Measurements from ENCODE around the gene G3BP1.
"Not testable (repeated sequence)": the region's sequence is repeated elsewhere in the genome, so short reads cannot be mapped to it uniquely, and the experiment has no call there.

The G3BP1 gene

DNA sequence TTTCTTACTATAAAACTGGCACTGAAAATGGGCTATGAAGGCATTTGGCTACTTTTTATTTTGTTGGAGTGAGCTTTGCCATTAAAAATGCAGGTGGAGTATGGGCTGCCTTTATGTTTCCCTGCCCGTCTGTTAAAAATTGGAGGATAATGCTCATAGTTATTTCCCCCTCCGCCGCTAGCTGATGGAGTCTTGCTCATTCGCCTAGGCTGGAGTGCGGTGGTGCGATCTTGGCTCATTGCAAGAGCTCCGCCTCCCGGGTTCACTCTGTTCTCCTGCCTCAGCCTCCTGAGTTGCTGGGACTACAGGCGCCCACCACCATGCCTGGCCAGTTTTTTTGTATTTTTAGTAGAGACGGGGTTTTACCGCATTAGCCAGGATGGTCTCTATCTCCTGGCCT is 8.6 kb downstream of the G3BP1 start:
- H3K4me2 ChIP-seq, result no peak overlapping the region
- H3K27ac ChIP-seq, result no peak overlapping the region
- H3K27me3 ChIP-seq (ENCODE audit: insufficient read depth, low read depth), result no peaks in the 10 kb centered on the region
- no peak overlapping the region for H3K4me3 ChIP-seq (IDR thresholded peaks at IDR 0.05; ENCODE audit: insufficient read depth, low read depth, low read length)
- peaks cover 62% of the 10 kb centered on the region for H3K4me1 ChIP-seq (ENCODE audit: low read depth, poor library complexity, severe bottlenecking)
- peaks cover 69% of the 10 kb centered on the region for H4K20me1 ChIP-seq (ENCODE audit: insufficient read depth)
- no peak overlapping the region for H3K9ac ChIP-seq
- peaks cover 11% of the 10 kb centered on the region; the same call in 1 of the 2 replicates for H3K36me3 ChIP-seq (ENCODE audit: insufficient read depth)
- peaks cover 100% of the 10 kb centered on the region for H3K79me2 ChIP-seq (ENCODE audit: insufficient read depth, low read depth)
- no peak for TF ChIP-seq CTCF (conservative IDR thresholded peaks at IDR 0.05; ENCODE audit: low read depth, low read length)
- no peak overlapping the region for H2AFZ ChIP-seq (ENCODE audit: low read depth)

- no peak for TF ChIP-seq CTCF (conservative IDR thresholded peaks at IDR 0.05; ENCODE audit: low read depth, low read length)
- H3K4me2 ChIP-seq, result no peak overlapping the region
- peaks cover 64% of the 10 kb centered on the region for H4K20me1 ChIP-seq (ENCODE audit: insufficient read depth)
- peaks cover 55% of the 10 kb centered on the region for H3K4me1 ChIP-seq (ENCODE audit: low read depth, poor library complexity, severe bottlenecking)
- H3K27ac ChIP-seq, result no peak overlapping the region
- peaks cover 7% of the 10 kb centered on the region; the same call in 1 of the 2 replicates for H3K36me3 ChIP-seq (ENCODE audit: insufficient read depth)
- no peak overlapping the region for H2AFZ ChIP-seq (ENCODE audit: low read depth)
- H3K9ac ChIP-seq, result no peak overlapping the region
- H3K79me2 ChIP-seq (ENCODE audit: insufficient read depth, low read depth), result peaks cover 100% of the 10 kb centered on the region
- H3K4me3 ChIP-seq (IDR thresholded peaks at IDR 0.05; ENCODE audit: insufficient read depth, low read depth, low read length), result no peak overlapping the region
- no peaks in the 10 kb centered on the region for H3K27me3 ChIP-seq (ENCODE audit: insufficient read depth, low read depth)
Observed at GRCh38 chr5:151781201-151781600, 9.4 kb downstream of the G3BP1 start.

DNA sequence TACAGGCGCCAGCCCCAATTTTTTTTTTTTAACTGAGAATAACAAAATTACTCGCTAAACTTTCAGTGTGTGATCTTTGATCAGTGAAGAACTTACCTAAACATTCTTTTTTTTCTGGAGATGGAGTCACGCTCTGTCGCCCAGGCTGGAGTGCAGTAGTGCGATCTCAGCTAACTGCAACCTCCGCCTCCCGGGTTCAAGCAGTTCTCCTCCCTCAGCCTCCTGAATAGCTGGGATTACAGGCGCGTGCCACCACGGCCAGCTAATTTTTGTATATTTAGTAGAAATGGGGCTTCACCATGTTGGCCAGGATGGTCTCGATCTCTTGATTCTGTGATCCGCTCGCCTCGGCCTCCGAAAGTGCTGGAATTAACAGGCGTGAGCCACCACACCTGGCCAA is 11.9 kb downstream of the G3BP1 start:
- Histone ChIP-seq H4K20me1 (ENCODE audit: insufficient read depth) (peaks cover 49% of the 10 kb centered on the region), H3K79me2 (ENCODE audit: insufficient read depth, low read depth) (peaks cover 99% of the 10 kb centered on the region), H3K4me1 (ENCODE audit: low read depth, poor library complexity, severe bottlenecking) (peaks cover 34% of the 10 kb centered on the region)
- H2AFZ ChIP-seq (ENCODE audit: low read depth); H3K36me3 ChIP-seq (ENCODE audit: insufficient read depth); H3K4me3 ChIP-seq (IDR thresholded peaks at IDR 0.05; ENCODE audit: insufficient read depth, low read depth, low read length); H3K27ac ChIP-seq; H3K4me2 ChIP-seq; H3K9ac ChIP-seq; H3K27me3 ChIP-seq (ENCODE audit: insufficient read depth, low read depth): not testable (repeated sequence)

DNA sequence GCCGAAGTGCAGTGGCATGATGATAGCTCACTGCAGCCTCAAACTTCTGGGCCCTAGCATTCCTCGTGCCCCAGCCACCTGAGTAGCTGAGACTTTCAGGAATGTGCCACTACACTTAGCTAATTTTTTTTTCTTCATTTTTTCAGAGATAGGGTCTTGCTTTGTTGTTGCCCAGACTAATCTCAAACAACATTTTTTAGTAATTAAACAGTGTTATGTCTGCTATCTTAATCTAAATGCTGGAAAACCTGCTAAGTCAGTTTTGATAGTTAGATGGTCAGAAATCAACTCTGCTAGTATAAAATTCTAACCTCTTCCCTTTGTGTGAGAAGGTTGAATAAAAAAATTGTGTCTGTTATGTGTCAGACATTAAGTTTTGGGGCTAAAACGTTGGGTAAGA is 12.4 kb downstream of the G3BP1 start:
- no peak for TF ChIP-seq CTCF (conservative IDR thresholded peaks at IDR 0.05; ENCODE audit: low read depth, low read length)
- H3K9ac ChIP-seq, result no peak overlapping the region
- H3K4me2 ChIP-seq, result no peak overlapping the region
- H3K79me2 ChIP-seq (ENCODE audit: insufficient read depth, low read depth), result peaks cover 99% of the 10 kb centered on the region
- H3K36me3 ChIP-seq (ENCODE audit: insufficient read depth), result no peaks in the 10 kb centered on the region
- H3K4me1 ChIP-seq (ENCODE audit: low read depth, poor library complexity, severe bottlenecking), result peaks cover 29% of the 10 kb centered on the region
- H4K20me1 ChIP-seq (ENCODE audit: insufficient read depth), result peaks cover 45% of the 10 kb centered on the region
- H2AFZ ChIP-seq (ENCODE audit: low read depth), result no peak overlapping the region
- H3K27ac ChIP-seq, result no peak overlapping the region
- no peaks in the 10 kb centered on the region for H3K27me3 ChIP-seq (ENCODE audit: insufficient read depth, low read depth)
- H3K4me3 ChIP-seq (IDR thresholded peaks at IDR 0.05; ENCODE audit: insufficient read depth, low read depth, low read length), result no peak overlapping the region

DNA sequence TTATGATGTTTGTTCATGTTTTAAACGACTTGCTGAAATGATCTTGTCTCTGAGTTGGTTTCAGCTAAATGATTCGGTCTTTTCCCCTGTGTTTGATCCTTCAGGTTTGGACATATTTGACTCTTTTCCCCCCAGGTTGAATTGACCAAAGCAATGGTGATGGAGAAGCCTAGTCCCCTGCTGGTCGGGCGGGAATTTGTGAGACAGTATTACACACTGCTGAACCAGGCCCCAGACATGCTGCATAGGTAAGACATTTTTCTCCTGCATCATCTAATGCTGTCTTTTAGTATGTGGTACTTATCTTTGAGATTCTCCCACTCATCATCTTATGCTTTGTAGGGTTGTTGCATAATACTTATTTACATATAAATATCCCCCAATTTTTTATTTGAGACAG is 14.7 kb downstream of the G3BP1 start:
- Histone ChIP-seq H3K36me3 (ENCODE audit: insufficient read depth) (peaks cover 7% of the 10 kb centered on the region), H3K27ac (no peak overlapping the region), H3K79me2 (ENCODE audit: insufficient read depth, low read depth) (peaks cover 97% of the 10 kb centered on the region), H3K4me3 (IDR thresholded peaks at IDR 0.05; ENCODE audit: insufficient read depth, low read depth, low read length) (no peak overlapping the region), H3K4me1 (ENCODE audit: low read depth, poor library complexity, severe bottlenecking) (peaks cover 9% of the 10 kb centered on the region), H3K4me2 (no peak overlapping the region), H2AFZ (ENCODE audit: low read depth) (no peak overlapping the region), H3K9ac (no peak overlapping the region), H4K20me1 (ENCODE audit: insufficient read depth) (peaks cover 21% of the 10 kb centered on the region), H3K27me3 (ENCODE audit: insufficient read depth, low read depth) (no peaks in the 10 kb centered on the region)
- no peak for TF ChIP-seq CTCF (conservative IDR thresholded peaks at IDR 0.05; ENCODE audit: low read depth, low read length)
